ENCODE results near the gene GTPBP6.

Gene GTPBP6

DNA sequence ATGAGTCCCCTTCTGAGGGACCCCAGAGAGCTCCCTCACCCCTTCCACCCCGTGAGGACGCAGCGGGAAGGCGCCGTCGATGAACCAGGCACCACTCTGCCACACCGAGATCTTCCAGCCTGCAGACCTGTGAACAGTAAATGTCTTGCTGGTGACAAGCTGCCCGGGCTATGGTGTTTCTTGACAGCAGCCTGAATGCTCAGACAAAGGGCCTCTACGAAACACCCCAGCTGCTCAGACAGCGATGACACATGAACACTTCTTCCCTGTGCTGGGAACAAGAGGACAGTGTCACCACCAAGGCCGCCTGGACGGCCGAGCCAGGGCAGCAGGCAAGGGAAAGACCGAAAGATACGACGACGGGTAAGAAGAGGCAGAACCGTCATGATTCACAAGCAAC lies 30.6 kb upstream of the GTPBP6 start:
- TF ChIP-seq, protein P1, sequence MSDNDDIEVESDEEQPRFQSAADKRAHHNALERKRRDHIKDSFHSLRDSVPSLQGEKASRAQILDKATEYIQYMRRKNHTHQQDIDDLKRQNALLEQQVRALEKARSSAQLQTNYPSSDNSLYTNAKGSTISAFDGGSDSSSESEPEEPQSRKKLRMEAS (IDR thresholded peaks at IDR 0.05; ENCODE audit: low read depth, low read length), result no peak
- no peak for TF ChIP-seq MYC (IDR thresholded peaks at IDR 0.05; ENCODE audit: low read depth, low read length)
- TF ChIP-seq POLR2A (IDR thresholded peaks at IDR 0.05; ENCODE audit: extremely low read depth, insufficient read length), result no peak
- TF ChIP-seq, protein P2, sequence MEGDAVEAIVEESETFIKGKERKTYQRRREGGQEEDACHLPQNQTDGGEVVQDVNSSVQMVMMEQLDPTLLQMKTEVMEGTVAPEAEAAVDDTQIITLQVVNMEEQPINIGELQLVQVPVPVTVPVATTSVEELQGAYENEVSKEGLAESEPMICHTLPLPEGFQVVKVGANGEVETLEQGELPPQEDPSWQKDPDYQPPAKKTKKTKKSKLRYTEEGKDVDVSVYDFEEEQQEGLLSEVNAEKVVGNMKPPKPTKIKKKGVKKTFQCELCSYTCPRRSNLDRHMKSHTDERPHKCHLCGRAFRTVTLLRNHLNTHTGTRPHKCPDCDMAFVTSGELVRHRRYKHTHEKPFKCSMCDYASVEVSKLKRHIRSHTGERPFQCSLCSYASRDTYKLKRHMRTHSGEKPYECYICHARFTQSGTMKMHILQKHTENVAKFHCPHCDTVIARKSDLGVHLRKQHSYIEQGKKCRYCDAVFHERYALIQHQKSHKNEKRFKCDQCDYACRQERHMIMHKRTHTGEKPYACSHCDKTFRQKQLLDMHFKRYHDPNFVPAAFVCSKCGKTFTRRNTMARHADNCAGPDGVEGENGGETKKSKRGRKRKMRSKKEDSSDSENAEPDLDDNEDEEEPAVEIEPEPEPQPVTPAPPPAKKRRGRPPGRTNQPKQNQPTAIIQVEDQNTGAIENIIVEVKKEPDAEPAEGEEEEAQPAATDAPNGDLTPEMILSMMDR (IDR thresholded peaks at IDR 0.05; ENCODE audit: low read depth, low read length), result no peak
- H3K4me3 ChIP-seq (ENCODE audit: low read depth, low read length), result no peak overlapping the region
- DNase-seq (ENCODE audit: low read depth), result no peak

DNA sequence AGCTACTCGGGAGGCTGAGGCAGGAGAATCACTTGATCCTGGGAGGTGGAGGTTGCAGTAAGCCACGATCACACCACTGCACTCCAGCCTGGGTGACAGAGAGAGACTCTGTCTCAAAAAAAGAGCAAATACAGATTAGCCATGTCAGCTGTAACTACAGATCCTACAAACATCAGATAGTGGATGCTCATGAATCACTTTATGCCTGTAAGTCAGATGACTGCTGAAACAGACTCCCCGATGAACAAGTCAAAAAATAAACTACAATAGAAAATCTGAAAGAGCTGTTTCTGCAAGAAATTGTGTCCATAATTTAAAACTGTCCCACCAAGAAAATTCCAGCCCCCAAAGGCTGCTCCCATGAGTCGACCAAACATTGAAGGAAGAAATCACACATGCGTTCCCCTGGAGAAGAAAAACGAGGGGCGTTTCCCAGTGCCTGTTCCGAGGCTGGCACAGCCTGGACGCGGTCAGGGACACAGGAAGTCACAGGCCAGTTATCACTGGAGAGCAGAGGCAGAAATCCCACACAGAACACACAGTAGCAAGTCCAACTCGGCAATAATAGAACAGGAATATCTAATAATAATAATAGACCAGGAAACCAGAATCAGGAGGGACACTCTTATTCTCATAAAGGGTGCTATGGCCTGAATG lies 30.0 kb upstream of the GTPBP6 start:
- no peak overlapping the region for H3K4me3 ChIP-seq (ENCODE audit: low read depth, low read length)
- no peak for DNase-seq (ENCODE audit: low read depth)
- TF ChIP-seq, protein P1 (IDR thresholded peaks at IDR 0.05; ENCODE audit: low read depth, low read length), result no peak
- TF ChIP-seq POLR2A (IDR thresholded peaks at IDR 0.05; ENCODE audit: extremely low read depth, insufficient read length) (no peak), MYC (IDR thresholded peaks at IDR 0.05; ENCODE audit: low read depth, low read length) (no peak)
- TF ChIP-seq, protein P2 (IDR thresholded peaks at IDR 0.05; ENCODE audit: low read depth, low read length), result no peak

DNA sequence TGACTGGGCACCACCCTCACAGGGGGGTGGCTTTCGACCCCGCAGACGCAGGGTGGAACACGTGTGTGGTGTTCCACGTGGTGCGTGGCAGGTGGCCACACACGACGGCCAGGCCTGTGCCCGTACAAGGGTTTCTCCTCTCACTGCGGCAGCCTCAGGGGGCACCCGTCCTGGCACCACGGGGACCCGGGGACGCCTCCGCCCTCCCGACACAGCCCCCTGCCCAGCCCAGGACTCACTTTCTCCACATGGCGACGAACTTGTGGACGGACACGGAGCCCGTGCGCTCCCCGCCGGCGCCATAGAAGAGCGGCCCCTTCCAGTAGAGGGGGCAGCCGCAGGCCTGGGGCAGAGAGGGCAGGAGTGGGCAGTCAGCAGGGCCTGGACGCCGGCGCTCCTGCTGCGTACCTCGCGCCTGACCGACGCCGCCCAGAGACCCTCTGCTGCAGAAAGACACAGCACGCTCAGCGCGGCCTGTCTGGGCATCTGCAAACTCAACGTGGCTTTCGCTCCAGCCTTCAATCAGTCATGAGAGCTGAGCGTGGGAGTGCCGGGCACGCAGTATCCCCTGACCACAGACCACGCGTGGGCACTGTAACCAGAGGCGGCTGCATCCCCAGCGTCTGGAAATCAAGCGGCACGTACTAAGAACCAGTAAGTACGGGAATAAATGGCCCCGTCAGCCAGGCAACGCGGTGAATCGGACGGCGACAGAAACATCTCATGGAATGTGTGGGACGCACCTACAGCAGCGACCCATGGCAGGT lies 28.9 kb upstream of the GTPBP6 start:
- no peak overlapping the region for H3K4me3 ChIP-seq (ENCODE audit: low read depth, low read length)
- no peak for DNase-seq (ENCODE audit: low read depth)
- TF ChIP-seq MYC (IDR thresholded peaks at IDR 0.05; ENCODE audit: low read depth, low read length), result no peak
- TF ChIP-seq, protein P2 (IDR thresholded peaks at IDR 0.05; ENCODE audit: low read depth, low read length), result no peak
- no peak for TF ChIP-seq POLR2A (IDR thresholded peaks at IDR 0.05; ENCODE audit: extremely low read depth, insufficient read length)
- TF ChIP-seq, protein P1 (IDR thresholded peaks at IDR 0.05; ENCODE audit: low read depth, low read length), result no peak

DNA sequence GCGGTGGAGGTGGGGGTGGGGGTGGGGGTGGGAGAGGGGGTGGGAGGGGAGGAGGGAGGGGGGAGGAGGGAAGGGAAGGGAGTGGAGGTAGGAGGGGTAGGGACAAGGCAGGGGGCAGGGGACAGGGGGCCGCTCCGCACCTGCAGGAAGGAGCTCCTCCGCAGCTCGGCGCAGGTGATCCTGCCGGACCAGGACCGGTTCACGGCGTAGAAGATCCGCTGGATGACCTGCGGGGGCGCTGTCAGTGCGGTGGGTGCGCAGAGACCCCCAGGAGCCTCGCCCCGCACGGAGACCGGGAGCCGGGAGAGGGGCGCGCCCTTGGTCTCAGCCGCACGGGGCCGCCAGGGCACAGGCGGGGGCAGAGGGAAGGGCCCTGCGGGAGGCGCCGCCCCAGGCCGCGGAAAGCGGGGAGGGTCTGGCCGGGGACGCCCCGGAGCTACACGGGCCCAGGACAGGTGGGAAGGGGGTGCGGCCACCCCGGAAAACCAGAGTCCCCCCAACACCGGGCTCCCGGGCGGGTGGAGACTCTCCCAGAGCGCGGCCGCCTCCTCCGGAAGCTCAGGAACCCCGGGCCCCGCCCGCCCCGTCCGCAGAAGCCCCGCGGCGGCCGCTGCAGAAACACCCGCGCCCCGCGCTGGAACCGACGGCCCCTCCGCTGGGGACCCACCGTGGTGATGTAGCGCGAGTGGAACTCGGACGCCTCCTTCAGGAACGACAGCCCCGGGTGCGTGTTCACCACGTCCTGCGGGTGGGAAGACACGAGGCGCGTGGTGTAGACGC lies 27.6 kb upstream of the GTPBP6 start:
- DNase-seq (ENCODE audit: low read depth), result no peak
- no peak overlapping the region for H3K4me3 ChIP-seq (ENCODE audit: low read depth, low read length)
- no peak for TF ChIP-seq MYC (IDR thresholded peaks at IDR 0.05; ENCODE audit: low read depth, low read length)
- TF ChIP-seq POLR2A (IDR thresholded peaks at IDR 0.05; ENCODE audit: extremely low read depth, insufficient read length), result no peak
- TF ChIP-seq, protein P1 (IDR thresholded peaks at IDR 0.05; ENCODE audit: low read depth, low read length), result no peak
- TF ChIP-seq, protein P2 (IDR thresholded peaks at IDR 0.05; ENCODE audit: low read depth, low read length), result no peak

DNA sequence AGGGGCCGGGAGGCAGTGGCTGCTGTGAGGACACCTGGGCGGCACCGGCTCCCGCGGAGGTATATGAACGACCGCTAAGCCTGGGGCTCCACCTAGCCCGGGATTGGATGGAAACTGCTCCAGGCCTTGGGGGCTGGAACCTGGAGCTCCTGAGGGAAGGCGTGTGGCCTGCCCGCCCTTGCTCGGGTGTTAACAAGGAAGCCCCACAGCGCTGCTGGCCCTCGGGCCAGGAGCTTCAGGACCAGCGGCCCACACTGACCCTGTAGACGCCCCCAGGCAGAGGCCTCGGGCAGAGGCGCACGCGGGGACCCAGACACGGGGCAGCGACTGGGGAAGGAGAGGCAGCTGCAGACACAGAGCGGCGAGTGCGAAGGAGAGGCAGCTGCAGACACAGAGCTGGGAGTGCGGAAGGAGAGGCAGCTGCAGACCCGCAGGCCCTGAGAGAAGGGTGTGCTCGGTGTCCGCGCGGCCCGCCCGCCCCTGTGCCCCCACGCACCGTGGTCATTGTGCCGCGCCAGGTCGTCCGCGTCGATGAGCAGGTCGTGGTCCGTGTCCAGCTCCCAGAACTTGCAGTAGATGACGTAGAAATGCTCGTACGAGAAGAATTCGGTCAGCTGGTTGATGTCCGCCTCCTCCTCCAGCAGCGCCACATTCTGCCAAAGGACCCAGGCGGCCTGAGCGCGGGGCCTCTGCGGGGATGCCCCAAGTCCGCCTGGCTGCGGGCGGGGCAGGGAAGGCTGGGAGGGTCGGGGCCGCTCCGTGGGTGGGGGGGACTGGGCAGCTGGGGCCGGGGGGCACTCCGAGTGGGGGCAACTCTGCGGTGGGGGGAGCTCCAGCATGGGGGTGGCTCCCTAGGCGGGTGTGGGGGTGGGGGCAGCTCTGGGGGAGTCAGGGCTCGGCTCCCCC lies 26.7 kb upstream of the GTPBP6 start:
- DNase-seq (ENCODE audit: low read depth), result no peak
- no peak overlapping the region for H3K4me3 ChIP-seq (ENCODE audit: low read depth, low read length)
- TF ChIP-seq, protein P2 (IDR thresholded peaks at IDR 0.05; ENCODE audit: low read depth, low read length), result no peak
- TF ChIP-seq MYC (IDR thresholded peaks at IDR 0.05; ENCODE audit: low read depth, low read length) (no peak), POLR2A (IDR thresholded peaks at IDR 0.05; ENCODE audit: extremely low read depth, insufficient read length) (no peak)
- TF ChIP-seq, protein P1 (IDR thresholded peaks at IDR 0.05; ENCODE audit: low read depth, low read length), result no peak

Measured in NB4 (cell line).